Activated CD4-positive, alpha-beta T cell treated with anti-CD3 and anti-CD28 coated beads for 36 hours (primary cell): ENCODE data around the gene UPF2. TPM values are rescaled to one million over a fixed set of nuclear protein-coding genes. Genes with fewer than 3 reads are reported as not detected.
A peak's percentile ranks its signal among the peaks of the same experiment; 100 is the strongest.

Source experiments
- ATAC-seq: fragments of 200-7000 bp; cut with Tn5 transposase; one replicate; pipeline ENCODE4 v1.10.0; 2021; ENCODE audit warnings: mild to moderate bottlenecking, moderate library complexity
- CTCF ChIA-PET: fragments of 350-600 bp; sonication (Branson Sonifier 250); formaldehyde crosslinking; loops from one replicate; lab custom pipeline; 2021; ENCODE audit warnings: antibody characterized with exemption; lab: Charles Lee
- POLR2A ChIA-PET: fragments of 350-600 bp; sonication (Branson Sonifier 250); formaldehyde crosslinking; loops from one replicate; lab custom pipeline; 2021; ENCODE audit warnings: antibody characterized with exemption, inconsistent platforms; lab: Charles Lee
- DNase-seq: peaks from one replicate; pipeline ENCODE4 v3.0.0-alpha.2; 2020
- H3K27ac Mint-ChIP-seq: one replicate; pipeline ENCODE4 v1.8.0; 2021; ENCODE audit warnings: mixed read lengths
- H3K27me3 Mint-ChIP-seq: one replicate; pipeline ENCODE4 v1.8.0; 2021; ENCODE audit warnings: mixed read lengths
- H3K36me3 Mint-ChIP-seq: one replicate; pipeline ENCODE4 v1.8.0; 2021; ENCODE audit warnings: low read depth, mixed read lengths
- H3K4me1 Mint-ChIP-seq: one replicate; pipeline ENCODE4 v1.8.0; 2021; ENCODE audit warnings: mixed read lengths
- H3K4me3 Mint-ChIP-seq: one replicate; pipeline ENCODE4 v1.8.0; 2021; ENCODE audit warnings: mild to moderate bottlenecking, moderate library complexity, mixed read lengths
- H3K9me3 Mint-ChIP-seq: one replicate; pipeline ENCODE4 v1.8.0; 2021; ENCODE audit warnings: low read depth, mixed read lengths
- intact Hi-C, 2 experiments: fragments of 100-400 bp; cut with DNase I in 1 of 2; cut with micrococcal nuclease in 1 of 2; formaldehyde crosslinking; loops; one replicate each; pipeline versions ENCODE4 v1.14.2 to v1.15.1; 2022 to 2024; cut with DNase I, micrococcal nuclease
- total RNA-seq, 2 experiments: library from RNA; stranded (reverse); gene quantifications; one replicate each; pipeline ENCODE4 v1.2.3, GENCODE V29; 2021

The UPF2 gene
- total RNA-seq, 2 experiments from 2014 or later = 34.2 to 46.8 TPM

DNA sequence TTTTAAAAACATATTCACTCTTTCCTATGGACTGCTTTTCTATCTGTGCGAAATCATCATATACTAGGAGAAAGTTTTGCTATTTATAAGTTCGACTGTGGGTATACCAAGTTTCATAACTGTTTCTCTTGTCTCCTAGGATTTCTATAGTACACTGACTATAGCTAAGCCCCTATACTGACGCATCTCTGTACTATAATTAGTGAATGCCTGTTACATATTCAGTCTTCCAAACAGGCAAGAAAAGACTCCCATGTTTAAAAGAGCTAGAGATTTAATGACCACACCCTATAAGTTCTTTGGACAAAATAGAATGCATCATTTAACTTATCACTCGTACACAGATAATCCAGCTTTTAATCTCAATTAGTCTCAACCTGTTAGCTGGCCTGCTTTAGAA lies 80.8 kb downstream of the UPF2 start:
- CTCF ChIA-PET = interaction anchor here (1.0 to 2.1 kb wide), 2 partner anchors 15 to 25 kb away, joined by 3 to 6 read pairs; no protein-coding TSS in a partner anchor
- intact Hi-C loops = no loop called here
- Mint-ChIP-seq H3K4me3 (no peak overlapping the region), H3K27ac (no peak overlapping the region), H3K27me3 (no peaks in the 10 kb centered on the region), H3K4me1 (no peaks in the 10 kb centered on the region), H3K9me3 (no peaks in the 10 kb centered on the region), H3K36me3 (peaks cover 54% of the 10 kb centered on the region)
- DNase-seq = no peak
- POLR2A ChIA-PET = interaction anchor here (0.6 kb wide), 1 partner anchor 76 kb away, joined by 3 read pairs; no protein-coding TSS in a partner anchor
- ATAC-seq = no peak

DNA sequence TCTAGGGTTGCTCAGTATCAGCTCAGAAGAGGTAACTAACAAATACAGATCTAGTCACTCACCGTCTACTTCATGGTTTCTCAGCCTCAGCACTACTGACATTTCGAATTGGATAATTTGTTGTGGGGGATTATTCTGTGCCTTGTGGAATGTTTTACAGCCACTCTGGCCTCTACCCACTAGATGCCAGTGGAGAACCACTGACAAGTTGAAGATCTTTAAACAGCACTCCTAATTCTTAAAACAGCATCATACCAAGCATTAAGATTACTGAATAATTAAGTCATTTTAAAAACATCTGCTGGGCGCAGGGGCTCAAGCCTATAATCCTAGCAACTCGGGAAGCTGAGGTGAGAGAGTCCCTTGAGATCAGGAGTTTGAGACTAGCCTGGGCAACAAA lies 82.6 kb downstream of the UPF2 start:
- Mint-ChIP-seq H3K4me1 (no peaks in the 10 kb centered on the region), H3K27me3 (no peaks in the 10 kb centered on the region), H3K36me3 (peaks cover 62% of the 10 kb centered on the region), H3K4me3 (no peak overlapping the region), H3K9me3 (no peaks in the 10 kb centered on the region), H3K27ac (no peak overlapping the region)
- intact Hi-C loops = no loop called here
- DNase-seq (no peak), ATAC-seq (no peak)
- ChIA-PET CTCF (interaction anchor here (2.1 kb wide), 1 partner anchor 27 kb away, joined by 6 read pairs; no protein-coding TSS in a partner anchor), POLR2A (no interaction called here)

DNA sequence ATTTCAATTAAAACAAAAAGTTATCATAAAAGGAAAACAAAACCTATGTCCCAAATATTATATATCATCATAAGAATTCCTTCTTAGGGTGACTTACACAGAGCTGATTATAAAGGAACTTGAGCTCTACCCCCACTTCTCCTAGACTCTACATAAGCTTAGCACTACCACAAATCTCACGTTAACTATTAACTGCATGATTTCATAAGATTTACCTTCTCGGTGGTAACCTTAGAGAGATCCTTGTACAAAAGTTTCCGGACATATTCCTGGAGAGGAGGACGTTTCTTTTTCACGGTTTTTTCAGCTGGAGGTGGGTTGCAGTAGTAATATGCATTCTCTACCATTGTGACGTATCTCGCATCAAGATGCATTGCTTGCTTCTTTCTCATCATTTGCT lies 83.7 kb downstream of the UPF2 start:
- H3K9me3 Mint-ChIP-seq = no peaks in the 10 kb centered on the region
- ATAC-seq (no peak), DNase-seq (no peak)
- ChIA-PET CTCF (no interaction called here), POLR2A (no interaction called here)
- no peaks in the 10 kb centered on the region for H3K4me1 Mint-ChIP-seq
- H3K36me3 Mint-ChIP-seq = peaks cover 56% of the 10 kb centered on the region
- intact Hi-C loops = no loop called here
- H3K4me3 Mint-ChIP-seq = no peak overlapping the region
- H3K27me3 Mint-ChIP-seq = no peaks in the 10 kb centered on the region
- H3K27ac Mint-ChIP-seq = no peak overlapping the region

DNA sequence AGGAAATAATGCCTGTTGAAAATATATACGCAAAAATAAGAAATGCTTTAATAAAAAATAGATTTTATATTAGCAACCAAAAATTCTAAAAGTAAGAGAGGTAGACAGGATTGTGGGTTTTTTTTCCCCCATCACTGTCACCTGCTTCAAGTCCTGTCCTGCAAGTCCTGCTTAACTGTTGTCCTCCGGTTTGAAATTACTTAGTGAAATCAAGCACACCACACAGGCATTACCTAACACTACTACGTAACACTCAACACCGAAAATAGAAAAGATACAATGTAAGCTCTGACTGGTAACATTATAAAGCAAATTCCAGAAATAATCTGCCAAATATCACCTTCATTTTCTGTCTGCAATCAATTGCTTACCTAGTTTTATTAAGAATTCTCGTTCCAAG lies 90.9 kb downstream of the UPF2 start:
- Mint-ChIP-seq H3K27me3 (no peaks in the 10 kb centered on the region), H3K27ac (no peak overlapping the region), H3K4me3 (no peak overlapping the region), H3K36me3 (peaks cover 40% of the 10 kb centered on the region), H3K9me3 (no peaks in the 10 kb centered on the region), H3K4me1 (peaks cover 4% of the 10 kb centered on the region)
- no peak for DNase-seq
- ChIA-PET POLR2A (interaction anchor here (0.7 kb wide), 2 partner anchors 54 to 116 kb away, joined by 3 to 6 read pairs; no protein-coding TSS in a partner anchor), CTCF (interaction anchor here (1.3 kb wide), 1 partner anchor 35 kb away, joined by 3 read pairs; no protein-coding TSS in a partner anchor)
- ATAC-seq = no peak
- intact Hi-C loops = no loop called here

DNA sequence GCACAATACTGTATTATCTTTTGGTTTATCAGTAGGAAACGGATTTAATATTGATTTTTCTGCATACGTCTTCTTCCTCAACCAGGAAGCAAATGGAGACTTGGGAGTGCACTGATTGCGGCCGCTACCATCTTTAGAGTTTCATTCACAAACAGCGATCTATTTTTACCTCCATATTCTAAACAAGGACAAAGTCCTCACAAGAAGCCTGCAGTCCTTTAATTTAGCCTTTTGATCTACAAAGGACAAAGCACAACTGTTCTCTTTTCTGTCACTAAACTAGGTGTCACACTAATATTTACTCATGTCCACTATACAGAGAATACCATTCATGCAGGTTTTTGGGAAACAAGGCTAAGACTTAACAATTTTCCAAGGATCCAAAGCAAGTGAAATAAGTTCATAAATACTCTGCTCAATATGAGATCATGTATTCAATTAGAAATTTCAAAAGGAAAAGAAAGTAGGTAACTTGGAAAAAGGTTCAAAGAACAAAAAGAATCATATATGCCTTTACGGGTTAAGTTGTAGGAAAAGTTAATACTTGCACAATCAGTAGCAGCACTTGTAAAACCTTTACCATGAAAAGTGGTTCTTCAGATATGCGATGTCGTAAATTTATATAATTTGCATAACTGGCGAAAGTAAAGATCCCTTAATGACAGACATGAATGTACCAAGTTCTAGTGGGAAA lies 92.1 kb downstream of the UPF2 start:
- ChIA-PET POLR2A (no interaction called here), CTCF (interaction anchor here (0.7 to 1.0 kb wide), 2 partner anchors 131 to 482 kb away, joined by 3 read pairs; no protein-coding TSS in a partner anchor)
- no peak for DNase-seq
- no peak overlapping the region for H3K4me3 Mint-ChIP-seq
- H3K9me3 Mint-ChIP-seq = no peaks in the 10 kb centered on the region
- intact Hi-C loops = no loop called here
- no peak for ATAC-seq
- H3K4me1 Mint-ChIP-seq = peaks cover 4% of the 10 kb centered on the region
- peaks cover 32% of the 10 kb centered on the region for H3K36me3 Mint-ChIP-seq
- no peak overlapping the region for H3K27ac Mint-ChIP-seq
- no peaks in the 10 kb centered on the region for H3K27me3 Mint-ChIP-seq

DNA sequence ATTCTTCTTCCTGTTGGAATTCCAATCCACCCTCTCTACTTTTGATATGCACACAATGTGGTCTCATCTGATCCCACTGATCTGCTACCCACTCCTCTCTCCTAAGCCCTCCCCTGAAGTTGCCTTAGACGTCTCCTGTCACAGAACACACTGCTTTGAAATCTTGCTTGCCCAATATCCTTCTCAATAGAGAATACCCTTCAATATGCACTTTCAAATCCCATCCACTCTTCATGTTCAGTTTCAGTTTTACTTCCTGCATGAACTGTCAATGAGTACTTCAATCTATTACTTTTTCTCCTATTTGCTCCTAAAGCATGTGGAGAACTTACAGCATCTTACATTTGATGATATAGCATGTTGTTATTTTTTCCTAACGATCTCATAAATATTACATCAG lies 93.5 kb downstream of the UPF2 start:
- intact Hi-C loops = no loop called here
- POLR2A ChIA-PET = no interaction called here
- Mint-ChIP-seq H3K4me1 (peaks cover 4% of the 10 kb centered on the region), H3K27me3 (no peaks in the 10 kb centered on the region), H3K36me3 (peaks cover 32% of the 10 kb centered on the region), H3K4me3 (no peak overlapping the region), H3K27ac (peak overlapping the region; percentile 6), H3K9me3 (no peaks in the 10 kb centered on the region)
- CTCF ChIA-PET = no interaction called here
- no peak for DNase-seq
- ATAC-seq = no peak

DNA sequence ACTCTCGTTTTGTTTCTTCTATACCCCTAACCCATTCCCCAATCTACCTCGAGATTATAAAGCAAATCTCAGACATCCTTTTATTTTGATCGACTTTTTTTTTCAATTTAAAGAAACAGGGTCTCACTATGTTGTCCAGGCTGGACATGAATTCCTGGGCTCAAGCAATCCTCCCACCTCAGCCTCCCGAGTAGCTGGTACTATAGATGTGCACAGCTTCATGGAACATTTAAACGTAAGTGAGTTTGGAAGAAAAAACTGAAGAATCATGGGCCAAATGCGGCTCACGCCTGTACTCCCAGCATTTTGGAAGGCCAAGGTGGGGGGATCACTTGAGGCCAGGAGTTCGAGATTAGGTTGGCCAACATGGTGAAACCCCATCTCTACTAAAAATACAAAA lies 96.0 kb downstream of the UPF2 start:
- no peaks in the 10 kb centered on the region for H3K9me3 Mint-ChIP-seq
- no peak for DNase-seq
- H3K4me3 Mint-ChIP-seq = no peak overlapping the region
- POLR2A ChIA-PET = no interaction called here
- H3K27me3 Mint-ChIP-seq = no peaks in the 10 kb centered on the region
- peaks cover 44% of the 10 kb centered on the region for H3K36me3 Mint-ChIP-seq
- CTCF ChIA-PET = interaction anchor here (1.1 to 1.4 kb wide), 2 partner anchors 15 to 17 kb away, joined by 3 to 4 read pairs; no protein-coding TSS in a partner anchor
- ATAC-seq = no peak
- H3K27ac Mint-ChIP-seq = no peak overlapping the region
- intact Hi-C loops = no loop called here
- peaks cover 4% of the 10 kb centered on the region for H3K4me1 Mint-ChIP-seq

DNA sequence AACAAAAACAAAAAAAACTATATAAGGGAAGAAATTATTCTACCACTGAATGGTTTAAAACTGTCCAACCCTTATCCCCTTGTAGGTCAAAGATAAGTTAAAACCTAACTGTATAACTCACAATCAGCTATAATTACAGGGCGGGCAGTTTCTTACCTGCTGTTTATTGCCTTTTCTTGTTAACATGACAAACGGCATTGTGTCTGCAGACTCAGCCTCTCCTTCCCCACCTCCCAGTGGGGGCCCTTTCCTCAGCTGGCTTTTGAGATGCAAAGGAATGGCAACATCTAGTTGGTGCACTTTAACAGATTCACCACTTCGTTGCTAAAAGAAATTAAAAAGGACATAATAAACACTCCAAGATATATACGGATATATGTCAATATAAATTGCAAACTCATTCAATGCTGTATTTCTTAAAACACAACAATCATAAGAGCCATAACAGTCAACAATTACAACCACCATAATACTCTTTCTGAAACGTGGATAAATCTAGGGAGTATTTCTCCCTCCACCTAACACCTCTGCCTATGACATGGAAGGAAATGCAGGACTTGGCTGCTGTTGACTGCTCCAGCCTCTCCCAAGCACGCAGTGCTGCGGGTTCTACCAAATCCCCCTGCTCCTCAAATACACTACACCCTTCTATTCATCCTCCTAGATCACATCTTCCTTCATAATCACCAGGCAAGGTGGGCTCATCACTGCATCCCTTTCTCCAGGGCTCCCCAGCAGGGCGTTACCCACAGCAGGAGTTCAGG lies 106.0 kb downstream of the UPF2 start:
- DNase-seq (no peak), ATAC-seq (no peak)
- Mint-ChIP-seq H3K9me3 (no peaks in the 10 kb centered on the region), H3K36me3 (peaks cover 20% of the 10 kb centered on the region), H3K4me1 (no peaks in the 10 kb centered on the region), H3K27ac (no peak overlapping the region), H3K27me3 (no peaks in the 10 kb centered on the region), H3K4me3 (no peak overlapping the region)
- POLR2A ChIA-PET = no interaction called here
- CTCF ChIA-PET = interaction anchor here (0.7 kb wide), 1 partner anchor 143 kb away, joined by 3 read pairs; no protein-coding TSS in a partner anchor
- intact Hi-C loops = no loop called here

DNA sequence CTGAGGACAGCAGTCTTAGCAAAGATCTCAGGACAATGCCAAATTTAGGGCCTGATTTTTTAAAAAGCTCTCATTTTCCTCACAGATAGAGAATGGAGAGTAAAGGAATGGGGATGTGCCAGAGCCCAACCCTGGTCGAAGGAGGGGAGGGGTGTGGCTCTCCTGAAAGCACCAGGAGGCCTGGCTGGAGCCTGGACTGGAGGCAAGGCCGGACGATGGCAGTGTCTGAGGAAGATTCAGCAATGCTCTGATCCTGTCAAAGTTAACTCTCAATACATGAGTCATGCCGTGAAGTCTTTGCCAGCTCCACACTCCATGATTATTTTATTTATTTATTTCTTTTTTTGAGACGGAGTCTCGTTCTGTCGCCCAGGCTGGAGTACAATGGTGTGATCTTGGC lies 108.3 kb downstream of the UPF2 start:
- ChIA-PET POLR2A (no interaction called here), CTCF (no interaction called here)
- Mint-ChIP-seq H3K4me3 (no peak overlapping the region), H3K4me1 (no peaks in the 10 kb centered on the region), H3K27ac (no peak overlapping the region), H3K9me3 (no peaks in the 10 kb centered on the region), H3K27me3 (no peaks in the 10 kb centered on the region), H3K36me3 (peaks cover 35% of the 10 kb centered on the region)
- intact Hi-C loops = no loop called here
- DNase-seq = no peak
- no peak for ATAC-seq

DNA sequence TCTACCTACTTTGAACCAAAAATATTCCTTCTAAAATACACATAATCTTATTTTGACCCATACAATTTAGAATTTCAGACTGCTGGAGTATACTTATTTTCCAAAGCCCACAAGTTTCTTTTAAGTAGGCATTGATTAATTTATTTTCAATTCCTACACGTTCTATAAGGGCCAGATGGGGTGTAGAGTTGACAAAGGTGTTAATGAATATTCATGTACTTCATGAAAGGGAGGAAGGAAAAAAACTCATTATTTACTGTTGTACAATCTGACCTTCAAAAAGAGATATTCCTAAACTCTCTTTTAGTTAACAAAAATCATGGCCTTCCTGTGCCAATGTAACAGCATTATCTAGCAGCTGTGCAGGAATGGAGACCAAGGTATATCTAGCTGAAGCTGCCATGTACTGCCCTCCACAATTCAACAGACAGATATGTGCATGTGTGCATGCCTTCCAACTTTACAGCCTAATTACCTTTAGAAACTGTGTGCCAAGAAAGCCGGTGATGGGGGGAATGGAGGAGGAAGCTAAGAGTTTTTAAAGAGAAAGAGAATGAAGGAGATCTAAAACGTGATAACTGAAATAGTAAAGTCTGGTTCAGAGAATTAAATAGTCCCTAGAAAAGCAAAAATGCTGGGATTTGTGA lies 108.9 kb downstream of the UPF2 start:
- Mint-ChIP-seq H3K4me1 (no peaks in the 10 kb centered on the region), H3K9me3 (no peaks in the 10 kb centered on the region), H3K36me3 (peaks cover 38% of the 10 kb centered on the region), H3K27me3 (no peaks in the 10 kb centered on the region), H3K4me3 (no peak overlapping the region), H3K27ac (no peak overlapping the region)
- DNase-seq (no peak), ATAC-seq (no peak)
- ChIA-PET POLR2A (no interaction called here), CTCF (no interaction called here)
- intact Hi-C loops = no loop called here

DNA sequence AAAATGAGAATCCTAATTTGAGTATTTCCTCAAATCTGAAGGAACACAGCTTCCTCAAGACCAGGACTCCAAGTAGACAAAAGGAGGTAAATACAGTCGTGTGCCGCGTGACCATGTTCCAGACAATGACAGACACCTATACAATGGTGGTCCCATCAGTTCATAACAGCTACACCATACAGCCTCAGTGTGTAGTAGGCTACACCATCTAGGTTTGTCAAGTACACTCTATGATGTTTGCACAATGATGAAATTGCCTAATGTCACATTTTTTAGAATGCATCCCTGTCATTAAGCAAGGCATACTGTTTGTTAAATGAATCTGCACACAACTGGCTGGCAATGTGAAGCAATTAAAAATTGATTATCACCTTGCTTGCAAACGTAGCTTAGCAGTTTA lies 111.6 kb downstream of the UPF2 start:
- Mint-ChIP-seq H3K4me3 (no peak overlapping the region), H3K27me3 (no peaks in the 10 kb centered on the region), H3K27ac (no peak overlapping the region), H3K4me1 (no peaks in the 10 kb centered on the region), H3K36me3 (peaks cover 49% of the 10 kb centered on the region), H3K9me3 (no peaks in the 10 kb centered on the region)
- intact Hi-C loops = no loop called here
- DNase-seq = no peak
- ChIA-PET CTCF (interaction anchor here (1.3 kb wide), 1 partner anchor 15 kb away, joined by 3 read pairs; no protein-coding TSS in a partner anchor), POLR2A (no interaction called here)
- no peak for ATAC-seq
